Activated T-cell treated with anti-CD3 and anti-CD28 coated beads, Interleukin-2, amount 50 U/mL, for 1 hour (primary cell): Measurements from ENCODE around the gene MNS1.
"Not testable (repeated sequence)": the region's sequence is repeated elsewhere in the genome, so short reads cannot be mapped to it uniquely, and the experiment has no call there.

Experiments used
- DNase-seq: peaks from one replicate; pipeline ENCODE4 v3.0.0-alpha.2; 2020

MNS1 gene, protein sequence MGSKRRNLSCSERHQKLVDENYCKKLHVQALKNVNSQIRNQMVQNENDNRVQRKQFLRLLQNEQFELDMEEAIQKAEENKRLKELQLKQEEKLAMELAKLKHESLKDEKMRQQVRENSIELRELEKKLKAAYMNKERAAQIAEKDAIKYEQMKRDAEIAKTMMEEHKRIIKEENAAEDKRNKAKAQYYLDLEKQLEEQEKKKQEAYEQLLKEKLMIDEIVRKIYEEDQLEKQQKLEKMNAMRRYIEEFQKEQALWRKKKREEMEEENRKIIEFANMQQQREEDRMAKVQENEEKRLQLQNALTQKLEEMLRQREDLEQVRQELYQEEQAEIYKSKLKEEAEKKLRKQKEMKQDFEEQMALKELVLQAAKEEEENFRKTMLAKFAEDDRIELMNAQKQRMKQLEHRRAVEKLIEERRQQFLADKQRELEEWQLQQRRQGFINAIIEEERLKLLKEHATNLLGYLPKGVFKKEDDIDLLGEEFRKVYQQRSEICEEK

DNA sequence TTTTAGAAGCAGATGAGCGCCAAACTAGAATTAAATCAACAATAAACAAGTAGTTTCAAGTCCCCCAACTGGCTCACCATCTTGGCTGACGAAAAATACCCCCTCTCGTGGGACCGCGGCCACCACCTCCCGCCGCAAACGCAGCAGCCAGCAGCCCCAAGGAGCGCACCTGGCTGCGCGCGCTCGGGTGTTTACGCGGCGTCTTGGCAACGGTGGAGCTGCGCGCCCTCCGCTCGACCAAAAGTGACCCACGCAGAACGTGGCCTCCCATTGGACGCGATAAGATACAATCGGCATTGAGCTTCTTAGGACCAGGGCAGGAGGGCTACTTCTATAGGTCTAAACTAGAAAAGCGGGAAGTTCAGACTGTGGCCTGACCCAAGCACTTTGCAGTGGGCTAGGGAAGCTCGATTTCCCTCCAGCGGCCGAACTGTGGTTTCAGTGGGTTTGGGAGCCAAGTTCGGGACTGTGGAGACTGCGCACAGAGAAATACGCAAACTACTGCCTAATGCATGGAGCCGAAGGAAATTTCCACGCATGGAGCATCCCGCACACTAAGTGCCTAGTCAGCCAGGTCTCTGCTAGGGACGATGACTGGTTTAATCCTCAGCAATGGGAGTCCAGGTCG, at the start of gene MNS1:
Gene MNS1 (minus strand): TSS at position 245 of the 628 bp plus-strand sequence. CDS start 165 bp downstream, at position 80.
- peak; percentile 58 for DNase-seq

DNA sequence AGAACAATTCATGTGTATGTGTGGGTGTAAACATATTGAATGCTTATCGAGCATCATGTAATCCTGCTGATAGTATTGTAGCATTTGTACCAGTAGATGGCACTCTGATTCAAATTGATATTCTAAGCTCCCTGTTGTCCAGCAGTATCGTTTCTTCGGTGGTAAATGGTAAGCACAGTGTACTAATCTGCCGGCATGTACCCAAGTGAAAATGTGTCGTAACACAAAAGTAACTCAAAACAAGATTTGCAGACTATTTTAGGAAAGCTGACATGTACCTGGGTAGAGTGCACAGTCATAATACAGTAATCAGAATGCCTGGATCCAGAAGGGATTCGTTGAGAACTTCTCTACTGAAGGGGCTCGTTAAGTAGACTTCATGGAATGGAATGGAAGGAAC, 31.7 kb upstream of the MNS1 start:
- DNase-seq, result no peak

DNA sequence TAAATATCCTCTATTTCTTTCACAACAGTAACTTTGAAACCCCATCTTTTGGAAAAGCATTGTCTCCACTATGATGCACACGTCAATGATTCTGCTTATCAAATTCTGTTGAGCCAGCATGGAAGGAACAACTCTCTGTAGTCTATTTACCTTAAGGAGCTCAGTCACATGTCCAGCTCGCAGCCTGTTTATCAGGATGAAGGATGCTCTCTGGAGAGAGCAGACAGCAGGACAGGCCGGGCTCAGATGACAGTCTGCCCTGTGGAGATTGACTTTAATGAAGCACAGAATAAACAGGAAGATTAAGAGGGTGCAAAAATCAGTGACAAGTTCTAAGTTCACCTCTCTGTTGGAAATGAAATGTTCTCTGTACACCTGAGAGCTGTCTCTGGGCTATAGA, 30.6 kb upstream of the MNS1 start:
- no peak for DNase-seq

DNA sequence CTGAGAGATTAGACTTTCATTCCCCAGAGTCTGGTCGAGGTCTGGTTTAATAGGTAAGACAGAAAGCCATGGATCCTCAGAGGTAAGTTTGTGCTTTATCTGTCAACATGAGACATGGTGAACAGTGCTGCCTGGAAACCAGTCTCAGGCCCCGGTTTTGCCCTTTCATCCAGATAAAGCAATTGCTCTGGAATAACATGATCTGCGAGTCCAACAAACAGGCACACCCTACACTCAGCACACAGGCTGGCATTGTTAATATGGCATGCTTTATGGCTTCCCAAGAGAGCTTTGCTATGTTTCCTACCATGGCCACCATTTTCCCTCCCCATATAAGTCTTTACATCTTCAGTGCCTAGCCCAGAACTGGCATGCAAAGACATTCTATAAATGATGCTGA, 30.1 kb upstream of the MNS1 start:
- DNase-seq, result no peak

DNA sequence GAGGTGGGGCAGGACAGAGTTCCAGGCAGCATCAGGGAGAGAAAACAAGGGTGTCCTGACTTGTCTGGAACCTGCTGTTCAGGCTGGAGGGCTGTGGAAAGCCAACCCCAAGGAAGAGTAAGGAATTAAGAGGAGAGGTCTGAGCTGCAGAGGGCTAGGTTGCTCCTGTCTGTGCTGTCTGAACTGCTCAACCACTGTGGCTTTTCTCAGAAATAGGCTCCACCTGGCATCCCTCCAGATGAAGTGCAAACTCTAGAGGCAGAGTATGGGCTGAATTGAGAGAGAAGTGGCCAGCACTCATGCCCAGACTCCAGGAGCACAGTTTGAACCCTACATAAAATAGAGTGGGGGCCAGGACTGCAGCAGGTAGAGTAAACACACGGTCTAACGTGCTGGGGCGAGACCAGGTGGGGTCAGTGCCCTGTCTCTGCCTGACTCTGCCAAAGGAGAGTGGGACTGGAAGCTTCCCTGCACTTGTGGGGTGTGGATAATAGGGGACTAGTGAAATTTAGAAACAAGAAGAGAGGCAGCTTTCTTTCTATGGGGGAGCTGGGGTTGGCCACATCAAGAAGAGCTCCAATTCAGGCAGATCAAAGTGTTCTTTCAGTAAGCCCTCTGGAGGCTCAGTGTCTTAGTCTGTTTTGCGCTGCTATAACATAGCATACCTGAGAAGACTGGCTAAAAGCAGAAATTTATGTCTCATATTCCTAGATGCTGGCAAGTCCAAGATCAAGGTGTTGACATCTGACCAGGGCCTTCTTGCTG, 28.0 kb upstream of the MNS1 start:
- DNase-seq, result no peak

DNA sequence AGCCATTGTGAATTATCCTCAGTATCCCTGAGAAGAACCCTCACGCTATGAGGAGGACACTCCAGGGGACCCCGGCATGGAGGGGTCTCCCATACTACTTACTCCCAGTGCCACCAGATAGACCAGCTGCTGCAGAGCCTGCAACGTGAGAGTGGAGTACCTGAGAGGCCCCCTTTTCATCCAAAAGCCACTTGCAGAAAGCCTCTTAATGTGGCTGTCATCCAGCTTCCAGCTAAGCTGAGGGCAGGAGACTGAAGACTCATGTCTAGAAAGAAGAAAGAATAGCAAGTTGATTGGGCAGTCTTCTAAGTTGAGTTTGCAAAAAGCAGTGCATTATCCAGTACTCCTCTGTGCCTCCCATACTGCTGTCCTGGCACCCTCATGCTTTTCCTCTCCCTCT, 27.3 kb upstream of the MNS1 start:
- DNase-seq, result no peak

DNA sequence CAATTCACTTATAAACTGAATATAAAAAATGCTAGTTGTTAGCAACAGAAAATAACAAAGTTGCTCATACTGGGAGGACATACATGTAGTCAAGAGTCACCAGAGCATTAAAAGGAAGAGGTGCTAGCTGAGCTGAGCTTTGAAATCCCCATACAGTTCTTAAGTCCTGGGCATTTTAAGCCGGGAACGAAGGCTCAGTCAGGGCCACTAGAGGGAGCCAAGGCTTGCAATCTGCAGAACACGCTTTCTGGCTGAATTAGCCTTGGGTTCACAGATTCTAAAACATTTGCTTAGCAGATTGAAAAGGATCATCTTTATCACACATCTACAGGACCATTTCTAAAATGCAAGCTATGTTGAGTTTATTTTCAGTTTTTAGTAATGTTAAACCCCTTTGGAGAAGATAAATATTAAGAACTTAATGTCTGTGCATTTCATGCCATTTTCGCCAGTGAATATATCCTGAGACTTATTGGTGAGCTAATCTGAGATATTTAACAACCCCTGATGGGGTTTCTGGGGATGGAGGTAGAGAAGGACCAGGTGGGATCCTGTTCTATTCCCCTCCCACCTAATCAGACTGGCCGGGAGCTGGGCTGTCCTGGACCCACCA, 26.3 kb upstream of the MNS1 start:
- DNase-seq, result peak; percentile 46

DNA sequence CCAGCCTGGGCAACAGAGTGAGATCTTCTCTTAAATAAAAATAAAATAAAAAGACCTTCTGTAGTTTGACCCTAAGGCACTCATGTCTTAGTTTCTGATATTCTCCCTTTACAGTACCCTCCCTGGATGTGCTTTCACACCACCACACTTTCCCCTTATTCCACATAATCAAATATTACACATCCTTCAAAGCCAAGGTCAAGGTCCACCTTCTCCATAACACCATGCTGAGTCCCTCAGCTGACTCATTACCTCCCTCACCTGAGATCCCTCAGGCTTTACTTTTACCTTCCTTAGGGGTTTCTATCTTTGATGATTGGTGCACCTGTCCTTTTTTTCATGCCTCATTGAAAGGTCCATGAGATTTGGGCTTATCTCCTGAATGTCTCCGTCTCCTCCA, 25.5 kb upstream of the MNS1 start:
- DNase-seq, result no peak

DNA sequence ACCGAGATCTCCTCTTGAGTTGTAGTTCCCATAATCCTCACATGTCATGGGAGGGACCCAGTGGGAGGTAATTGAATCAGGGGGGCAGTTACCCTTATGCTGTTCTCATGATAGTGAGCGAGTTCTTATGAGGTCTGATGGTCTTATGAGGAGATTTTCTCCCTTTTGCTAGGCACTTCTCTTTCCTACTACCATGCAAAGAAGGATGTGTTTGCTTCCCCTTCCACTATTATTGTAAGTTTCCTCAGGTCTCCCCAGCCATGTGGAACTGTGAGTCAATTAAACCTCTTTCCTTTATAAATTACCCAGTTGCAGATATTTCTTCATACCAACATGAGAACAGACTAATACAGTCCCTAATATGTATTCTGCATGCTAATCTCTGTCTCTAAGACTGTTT, 21.3 kb upstream of the MNS1 start:
- not testable (repeated sequence) for DNase-seq

DNA sequence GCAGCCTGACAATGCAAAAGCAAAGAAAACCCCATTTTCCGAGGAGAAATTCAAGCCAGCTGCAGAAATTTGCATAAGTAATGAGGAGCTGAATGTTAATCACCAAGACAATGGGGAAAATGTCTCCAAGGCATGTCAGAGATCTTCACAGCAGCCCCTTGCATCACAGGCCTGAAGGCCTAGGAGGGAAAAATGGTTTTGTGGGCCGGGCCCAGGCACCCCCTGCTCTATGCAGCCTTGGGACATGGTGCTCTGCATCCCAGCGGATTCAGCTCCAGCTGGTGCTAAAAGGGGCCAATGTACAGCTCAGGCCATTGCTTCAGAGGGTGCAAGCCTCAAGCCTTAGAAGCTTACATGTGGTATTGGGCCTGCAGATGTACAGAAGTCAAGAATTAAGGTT, 20.5 kb upstream of the MNS1 start:
- DNase-seq, result not testable (repeated sequence)

DNA sequence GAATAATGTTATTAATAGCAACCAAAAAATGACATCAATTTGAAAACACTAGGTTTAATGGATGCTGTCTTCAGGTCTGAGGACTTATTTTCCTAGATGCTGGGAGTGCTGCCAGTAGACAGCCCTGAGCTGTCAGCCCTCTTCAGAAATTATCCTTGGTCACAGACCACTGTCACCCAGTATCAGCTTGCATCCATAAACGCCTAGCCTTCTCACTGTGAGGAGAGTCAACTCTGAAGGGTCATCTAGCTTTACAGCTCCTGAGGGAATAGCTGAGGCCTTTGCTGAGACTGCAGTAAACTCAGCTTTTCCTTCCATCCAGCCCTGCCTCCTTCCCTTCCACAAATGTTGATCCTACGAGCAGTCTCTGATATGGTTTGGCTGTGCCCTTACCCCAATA, 19.4 kb upstream of the MNS1 start:
- no peak for DNase-seq

DNA sequence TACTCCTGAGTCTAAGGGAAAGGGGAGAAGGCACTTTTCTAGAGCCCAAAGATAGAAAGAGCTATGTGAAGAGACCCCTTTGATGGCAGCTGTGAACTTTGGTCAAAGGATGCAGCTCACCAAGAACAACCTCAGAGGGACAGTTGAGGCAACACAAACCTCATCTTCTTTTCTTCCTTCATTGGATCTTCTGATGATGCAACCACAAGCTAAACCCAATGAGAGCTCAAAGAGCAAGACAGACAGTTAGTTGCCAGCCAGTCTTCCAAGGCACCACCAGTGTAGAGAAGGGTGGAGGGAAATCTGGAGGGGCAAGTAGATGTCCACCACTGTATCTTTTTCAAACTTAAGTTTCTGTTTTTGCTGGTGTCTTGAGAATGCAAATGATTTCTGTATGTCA, 10.4 kb upstream of the MNS1 start:
- no peak for DNase-seq

DNA sequence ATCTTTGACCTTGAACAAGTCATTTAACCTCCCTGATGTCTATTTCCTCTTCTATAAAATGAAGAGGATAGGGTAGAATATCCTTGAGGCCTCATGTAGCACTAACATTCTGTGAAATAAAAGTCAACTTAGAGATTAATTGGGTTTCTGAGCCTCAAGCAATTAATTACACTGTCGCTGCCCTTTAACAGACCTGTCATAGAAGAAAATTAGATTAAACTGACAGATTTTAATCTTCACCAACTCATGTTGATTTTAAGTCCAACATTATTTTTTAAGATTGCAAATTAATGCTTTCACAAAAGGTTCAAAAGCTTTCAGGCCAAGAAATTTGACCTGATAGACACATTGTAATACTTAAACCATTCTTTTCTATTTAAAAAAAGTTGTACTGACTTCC, 8.1 kb upstream of the MNS1 start:
- no peak for DNase-seq

DNA sequence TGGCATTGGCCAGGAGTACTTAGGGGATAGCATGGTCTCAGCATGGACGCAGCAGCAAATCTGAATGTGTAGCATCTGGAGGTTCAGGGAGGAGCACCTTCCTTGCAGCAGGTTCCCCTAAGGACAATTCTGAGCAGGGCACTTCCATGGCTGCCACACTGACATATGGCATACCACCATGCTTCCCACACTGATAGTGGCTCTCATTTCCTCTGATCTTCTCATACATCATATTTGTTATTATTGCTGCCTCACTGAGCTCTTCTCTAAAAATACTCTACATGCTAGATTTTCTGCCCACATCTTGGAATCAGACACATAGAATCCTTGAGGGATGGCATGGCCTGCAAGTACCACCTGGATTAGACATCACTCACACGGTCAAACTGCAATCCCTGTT, 7.3 kb upstream of the MNS1 start:
- DNase-seq, result no peak

DNA sequence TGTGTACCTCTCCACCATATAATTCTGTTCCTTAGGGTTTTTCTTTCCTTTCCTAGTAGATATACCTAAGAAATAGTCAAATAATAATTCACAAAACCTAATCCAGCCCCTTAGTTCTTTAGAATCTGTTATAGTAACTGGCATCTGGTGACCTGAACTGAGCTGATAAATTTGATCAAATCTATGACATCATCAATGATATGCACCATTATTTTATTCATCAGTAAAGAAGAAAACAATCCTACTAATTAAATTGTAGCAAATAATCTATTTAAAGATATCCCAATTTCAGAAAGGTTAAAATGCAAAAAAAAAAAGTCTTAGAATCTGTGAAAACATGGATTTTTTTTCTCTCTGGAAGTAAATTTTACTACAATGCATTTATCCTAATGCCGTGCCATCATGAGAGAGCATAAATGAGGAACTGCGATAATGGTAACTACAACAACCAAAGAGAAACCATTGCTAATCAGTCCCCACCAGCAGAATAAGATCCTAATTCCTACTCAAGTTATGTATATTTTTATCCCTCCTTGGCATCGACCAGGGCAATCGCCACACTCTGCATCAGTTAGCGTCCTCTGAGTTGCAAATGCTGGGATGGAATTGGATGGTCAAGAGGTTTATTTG, 6.6 kb upstream of the MNS1 start:
- DNase-seq, result no peak

DNA sequence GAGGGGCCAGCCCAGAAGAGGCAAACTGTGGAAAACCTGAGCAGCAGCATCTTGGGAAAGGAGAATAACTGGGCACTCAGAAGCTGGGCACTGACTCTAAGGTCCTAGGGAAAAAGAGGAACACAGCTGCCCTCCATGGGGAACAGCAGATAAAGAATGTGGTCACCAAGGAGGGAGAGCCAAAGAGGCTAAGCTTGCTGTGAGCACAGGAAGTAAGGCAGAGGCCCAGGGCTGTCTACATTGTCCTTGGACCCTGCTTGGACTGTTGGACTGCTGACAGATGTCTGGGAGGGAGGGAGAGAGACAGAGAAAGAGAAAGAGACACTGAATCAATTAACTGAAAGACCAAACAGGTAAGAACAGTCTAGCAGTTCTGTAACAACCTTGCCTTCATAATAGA, 4.5 kb upstream of the MNS1 start:
- no peak for DNase-seq

DNA sequence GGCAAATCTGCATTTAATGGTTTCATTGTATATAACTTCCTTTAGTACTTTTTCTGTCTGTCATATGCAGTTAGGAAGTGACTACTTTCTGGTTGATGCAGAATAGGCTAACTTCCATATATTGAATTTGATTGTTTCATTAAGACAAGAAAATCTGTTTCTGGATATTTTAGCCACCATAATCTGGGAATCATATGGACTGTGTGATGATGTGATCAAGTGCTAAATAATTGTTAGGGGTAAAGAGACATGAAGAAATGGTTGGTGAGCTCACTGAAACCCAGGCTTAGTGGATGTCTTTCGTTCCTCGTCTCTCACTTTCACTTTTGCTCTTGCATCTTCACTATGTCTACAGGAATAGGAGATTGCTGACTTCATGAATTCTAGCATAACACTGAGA, 3.5 kb upstream of the MNS1 start:
- DNase-seq, result no peak

DNA sequence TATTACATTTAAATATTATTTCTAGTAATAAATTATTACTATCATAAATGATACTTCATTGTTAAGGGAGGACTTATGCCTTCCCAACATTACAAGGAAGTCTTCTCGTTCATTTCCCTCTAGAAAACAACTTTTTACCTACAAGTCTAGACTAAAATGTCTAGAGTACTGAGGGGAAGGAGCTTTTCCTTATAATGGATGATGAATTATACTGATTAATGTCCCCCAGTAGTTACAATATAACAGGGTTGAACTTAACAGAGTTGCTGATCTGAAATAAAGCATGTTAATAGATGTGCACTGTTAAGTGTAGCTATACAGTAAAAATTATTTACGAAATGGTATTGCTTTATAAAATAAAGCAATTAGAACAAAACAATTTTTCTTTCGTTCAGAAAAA, 2.7 kb upstream of the MNS1 start:
- no peak for DNase-seq

DNA sequence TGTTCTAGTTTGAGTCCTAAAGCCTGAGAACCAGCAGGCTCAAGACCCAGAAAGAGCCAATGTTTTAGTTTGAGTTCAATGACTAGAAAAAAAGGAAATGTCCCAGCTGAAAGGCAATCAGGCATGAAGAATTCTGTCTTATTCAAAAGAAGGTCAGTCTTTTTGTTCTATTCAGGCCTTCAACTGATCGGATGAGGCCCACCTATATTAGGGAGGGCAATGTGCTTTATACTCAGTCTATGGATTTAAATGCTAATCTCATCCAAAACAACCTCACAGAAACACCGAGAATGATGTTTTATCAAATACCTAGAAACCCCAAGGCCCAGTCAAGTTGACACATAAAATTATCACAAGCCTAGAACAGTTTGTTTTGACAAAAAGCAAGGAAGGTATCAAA, 4.0 kb downstream of the MNS1 start:
- DNase-seq, result no peak

DNA sequence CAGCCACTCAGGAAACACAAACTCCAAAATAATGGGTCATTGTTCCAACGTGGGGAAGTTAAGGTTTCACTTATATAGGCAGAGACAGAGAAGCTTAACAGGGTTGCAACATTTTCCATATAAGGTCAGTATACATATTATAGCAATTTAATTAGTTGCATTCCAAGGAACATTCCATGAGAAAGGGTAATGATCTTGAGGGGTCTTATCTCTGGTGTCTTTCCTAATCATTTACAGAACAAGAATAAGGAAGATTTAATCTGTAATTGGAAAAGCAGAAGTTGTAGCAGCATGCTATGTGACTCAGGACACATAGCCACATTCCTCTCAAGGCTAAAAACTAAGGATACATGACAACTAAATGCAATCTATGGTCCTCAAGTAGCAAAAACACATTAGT, 4.9 kb downstream of the MNS1 start:
- DNase-seq, result no peak

DNA sequence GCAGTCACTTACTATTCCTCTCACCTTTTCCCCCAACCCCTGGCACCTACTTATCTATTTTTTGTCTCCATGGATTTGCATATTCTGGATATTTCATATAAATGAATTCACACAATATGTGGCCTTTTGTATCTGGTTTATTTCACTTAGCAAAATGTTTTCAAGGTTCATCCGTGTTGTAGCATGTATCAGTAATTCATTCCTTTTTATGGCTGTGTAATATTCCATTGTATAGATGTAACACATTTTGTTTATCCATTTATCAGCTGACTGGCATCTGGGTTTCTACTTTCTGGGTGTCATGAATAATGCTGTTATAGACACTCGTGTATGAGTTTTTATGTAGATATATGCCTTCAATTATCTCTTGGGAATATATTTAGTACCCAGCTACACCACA, 5.8 kb downstream of the MNS1 start:
- DNase-seq, result no peak

DNA sequence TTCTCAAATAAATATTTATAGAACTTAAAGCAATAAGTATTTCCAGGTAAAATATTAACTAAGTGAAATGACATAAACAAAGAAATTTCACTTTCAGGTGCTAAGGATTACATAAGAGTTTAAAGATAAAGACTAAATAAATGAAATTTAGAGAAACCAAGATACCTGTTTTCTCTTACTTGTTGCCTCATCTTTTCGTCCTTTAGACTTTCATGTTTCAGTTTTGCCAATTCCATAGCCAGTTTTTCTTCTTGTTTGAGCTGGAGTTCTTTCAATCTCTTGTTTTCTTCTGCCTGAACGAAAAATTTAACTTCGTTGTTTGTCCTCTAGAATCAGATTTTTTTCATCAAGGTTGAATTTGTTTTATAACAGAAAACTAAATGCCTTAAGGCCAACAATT, 8.7 kb downstream of the MNS1 start:
- no peak for DNase-seq

DNA sequence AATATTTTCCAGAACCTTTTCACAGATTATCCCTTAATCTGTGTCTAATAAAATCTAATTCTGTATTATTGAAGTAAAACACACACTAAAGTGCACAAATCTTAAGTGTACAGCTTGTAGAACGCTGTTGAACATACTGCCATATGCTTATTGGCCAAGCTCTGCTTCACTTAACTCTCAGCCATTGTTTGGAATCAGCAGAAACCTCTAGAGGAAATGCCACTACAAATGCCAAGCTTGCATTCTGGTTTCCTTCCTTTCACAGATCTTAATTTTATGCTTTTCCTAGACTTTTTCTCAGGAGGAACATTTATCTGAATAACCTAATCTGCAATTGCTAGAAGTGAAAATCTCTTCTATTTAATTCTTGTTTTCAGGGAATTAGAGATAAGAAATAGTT, 10.1 kb downstream of the MNS1 start:
- DNase-seq, result no peak
